Lower leg skin (tissue), 4 donors: ENCODE measurements around the gene SSTR3. TPM values are rescaled to one million over a fixed set of nuclear protein-coding genes. Genes with fewer than 3 reads are reported as not detected.
"Not testable (repeated sequence)": the region's sequence is repeated elsewhere in the genome, so short reads cannot be mapped to it uniquely, and the experiment has no call there.

ENCODE experiments used
- DNase-seq, 2 donors: peaks; one replicate each; pipeline ENCODE4 v3.0.0-alpha.2; 2019; ENCODE audit warnings: low spot score in 2 of 2
- H3K4me3 ChIP-seq: fragments of 200-600 bp; sonication (generic); 2 replicates; pipeline ENCODE4 v1.5.1; 2017; ENCODE audit warnings: mild to moderate bottlenecking, low read depth; ENCODE audit not compliant: poor library complexity, severe bottlenecking
- POLR2A ChIP-seq, 2 donors: fragments of 450-650 bp; IDR thresholded peaks; one replicate each; pipeline ENCODE4 v1.6.1; 2016 to 2017; ENCODE audit warnings: antibody characterized with exemption in 2 of 2, mild to moderate bottlenecking in 1 of 2, moderate library complexity in 1 of 2
- WGBS, 2 donors: methylation state at CpG; one replicate each; pipeline ENCODE4 v1.1.5; 2018; 5-methylcytosine and 5-hydroxymethylcytosine counted together
- intact Hi-C: fragments of 100-400 bp; cut with DNase I; formaldehyde crosslinking; loops from one replicate; pipeline ENCODE4 v1.15.0; 2023; ENCODE audit warnings: low total_unique reads
- total RNA-seq, 4 donors: library from RNA; depleted of rRNA; stranded (reverse); fragments of >200 nt; gene quantifications; one replicate each; pipeline ENCODE4 v1.1.0, GENCODE V29; 2016
- TF ChIP-seq, protein P1 (sequence below), 3 donors: fragments of 450-650 bp; IDR thresholded peaks; one replicate each; pipeline ENCODE4 v1.5.1; 2016; ENCODE audit warnings: antibody characterized with exemption in 3 of 3, mild to moderate bottlenecking in 3 of 3, moderate library complexity in 2 of 3

Gene SSTR3
- total RNA-seq, 4 donors from 2014 or later: not detected

- TF ChIP-seq POLR2A (IDR thresholded peaks at IDR 0.05): no peak
- TF ChIP-seq, protein P1, sequence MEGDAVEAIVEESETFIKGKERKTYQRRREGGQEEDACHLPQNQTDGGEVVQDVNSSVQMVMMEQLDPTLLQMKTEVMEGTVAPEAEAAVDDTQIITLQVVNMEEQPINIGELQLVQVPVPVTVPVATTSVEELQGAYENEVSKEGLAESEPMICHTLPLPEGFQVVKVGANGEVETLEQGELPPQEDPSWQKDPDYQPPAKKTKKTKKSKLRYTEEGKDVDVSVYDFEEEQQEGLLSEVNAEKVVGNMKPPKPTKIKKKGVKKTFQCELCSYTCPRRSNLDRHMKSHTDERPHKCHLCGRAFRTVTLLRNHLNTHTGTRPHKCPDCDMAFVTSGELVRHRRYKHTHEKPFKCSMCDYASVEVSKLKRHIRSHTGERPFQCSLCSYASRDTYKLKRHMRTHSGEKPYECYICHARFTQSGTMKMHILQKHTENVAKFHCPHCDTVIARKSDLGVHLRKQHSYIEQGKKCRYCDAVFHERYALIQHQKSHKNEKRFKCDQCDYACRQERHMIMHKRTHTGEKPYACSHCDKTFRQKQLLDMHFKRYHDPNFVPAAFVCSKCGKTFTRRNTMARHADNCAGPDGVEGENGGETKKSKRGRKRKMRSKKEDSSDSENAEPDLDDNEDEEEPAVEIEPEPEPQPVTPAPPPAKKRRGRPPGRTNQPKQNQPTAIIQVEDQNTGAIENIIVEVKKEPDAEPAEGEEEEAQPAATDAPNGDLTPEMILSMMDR (IDR thresholded peaks at IDR 0.05): no peak
- DNase-seq: no peak
- intact Hi-C loops: no loop called here
- H3K4me3 ChIP-seq: no peak overlapping the region
- 73 to 80% methylated on average over 16 of the region's 16 CpGs for WGBS, 2 donors
Observed at GRCh38 chr22:37234736-37235711, 22.7 kb upstream of the SSTR3 start.

DNA sequence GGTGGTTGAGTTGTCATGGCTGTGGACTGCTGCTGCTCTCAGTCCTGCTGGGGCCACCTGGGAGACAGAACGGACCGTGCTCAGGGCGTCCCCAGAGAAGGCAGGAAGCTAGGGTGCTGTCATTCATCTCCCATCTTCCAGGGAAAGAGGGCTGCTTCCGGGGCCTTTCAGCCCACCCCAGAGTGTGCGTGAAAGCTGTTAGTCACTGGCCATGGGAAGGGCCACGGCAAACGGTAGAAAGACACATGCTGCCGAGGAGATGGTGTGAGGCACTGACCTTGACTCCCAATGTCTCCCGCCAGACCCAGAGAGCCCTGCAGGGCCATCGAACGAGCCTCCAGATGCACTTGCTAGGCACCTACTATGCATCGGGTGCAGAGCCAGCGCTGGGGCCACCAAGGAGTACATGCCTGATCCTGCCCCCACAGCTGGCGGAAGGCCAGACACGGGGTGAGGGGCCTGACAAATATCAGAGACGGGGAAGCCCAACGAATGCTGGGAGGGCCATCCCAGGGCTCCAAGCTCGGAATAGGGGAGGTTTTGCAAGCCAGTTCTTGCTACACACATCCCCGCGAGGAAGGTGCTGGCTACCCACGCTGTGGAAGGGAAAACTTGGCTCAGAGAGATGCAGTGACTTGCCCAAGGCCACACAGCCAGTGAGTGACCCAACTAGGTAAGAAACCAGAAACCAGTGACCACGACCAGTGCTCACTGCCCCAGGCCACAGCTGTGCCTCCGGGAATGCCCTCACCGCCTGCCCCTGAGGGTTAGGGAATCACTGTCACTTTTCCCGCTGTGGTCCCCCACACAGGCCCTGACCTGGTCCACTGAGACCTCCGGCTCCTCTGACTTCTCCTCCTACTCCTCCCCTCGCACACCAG, 21.7 kb upstream of the SSTR3 start:
- WGBS, 2 donors: 43 to 49% methylated on average over 23 to 27 of the region's 27 CpGs
- no peak for DNase-seq
- intact Hi-C loops: no loop called here
- TF ChIP-seq POLR2A (IDR thresholded peaks at IDR 0.05): no peak
- TF ChIP-seq, protein P1 (IDR thresholded peaks at IDR 0.05): no peak
- no peak overlapping the region for H3K4me3 ChIP-seq

DNA sequence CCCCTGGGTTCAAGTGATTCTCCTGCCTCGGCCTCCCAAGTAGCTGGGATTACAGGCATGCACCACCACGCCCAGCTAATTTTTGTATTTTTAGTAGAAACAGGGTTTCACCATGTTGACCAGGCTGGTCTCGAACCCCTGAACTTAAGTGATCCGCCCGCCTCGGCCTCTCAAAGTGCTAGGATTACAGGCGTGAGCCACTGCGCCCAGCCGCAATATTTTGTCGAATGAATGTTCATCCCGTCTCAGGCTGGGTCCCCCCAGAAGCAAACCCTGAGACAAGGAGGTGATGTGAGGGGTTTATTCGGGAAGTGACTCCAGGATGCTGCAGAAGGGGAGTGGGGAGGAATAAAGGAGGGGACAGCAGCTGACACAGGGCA, 21.1 kb upstream of the SSTR3 start:
- DNase-seq, intact Hi-C loops, H3K4me3 ChIP-seq: not testable (repeated sequence)
- WGBS, 2 donors: 87 to 89% methylated on average over 12 of the region's 12 CpGs

DNA sequence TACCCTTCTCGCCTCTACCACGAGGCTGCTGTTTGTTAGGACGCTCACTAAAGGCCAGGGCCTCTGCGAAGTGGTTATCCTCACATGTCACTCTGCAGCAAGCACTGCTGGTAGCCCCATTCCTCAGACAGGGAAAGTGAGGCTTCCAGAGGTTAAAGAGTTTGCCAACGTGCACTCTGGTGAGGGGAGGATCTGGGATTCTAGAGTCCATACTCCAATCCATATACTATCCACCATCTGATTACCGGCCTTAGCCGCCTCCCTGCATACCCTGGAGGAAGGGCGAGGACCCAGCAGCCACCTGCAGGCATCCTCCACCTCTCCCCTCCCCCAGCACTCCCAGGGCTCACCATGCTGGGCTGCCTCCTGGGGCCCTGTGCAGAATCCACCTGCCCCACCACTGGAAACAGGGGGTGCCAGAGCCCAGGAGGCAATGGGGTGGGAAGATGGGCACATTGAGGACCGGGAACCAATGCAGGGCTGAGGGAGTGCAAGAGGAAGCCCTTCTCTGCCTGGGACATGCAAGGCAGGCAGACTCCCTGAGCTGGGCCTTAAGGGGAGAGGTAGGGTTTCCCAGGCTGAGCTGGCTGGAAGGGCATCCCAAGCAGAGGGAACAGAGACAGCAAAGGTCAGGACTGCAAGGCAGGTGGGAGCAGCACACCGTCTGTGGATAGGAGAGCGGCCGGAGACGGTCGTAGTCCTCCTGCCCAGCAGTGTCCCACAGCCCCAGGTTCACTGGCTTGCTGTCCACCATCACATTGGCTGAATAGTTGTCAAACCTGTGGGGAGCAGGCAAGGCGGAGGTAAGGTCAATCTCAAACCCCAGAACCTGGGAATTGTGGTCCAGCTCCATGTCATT, 20.1 kb upstream of the SSTR3 start:
- 79% methylated on average over 13 to 15 of the region's 15 CpGs for WGBS, 2 donors

DNA sequence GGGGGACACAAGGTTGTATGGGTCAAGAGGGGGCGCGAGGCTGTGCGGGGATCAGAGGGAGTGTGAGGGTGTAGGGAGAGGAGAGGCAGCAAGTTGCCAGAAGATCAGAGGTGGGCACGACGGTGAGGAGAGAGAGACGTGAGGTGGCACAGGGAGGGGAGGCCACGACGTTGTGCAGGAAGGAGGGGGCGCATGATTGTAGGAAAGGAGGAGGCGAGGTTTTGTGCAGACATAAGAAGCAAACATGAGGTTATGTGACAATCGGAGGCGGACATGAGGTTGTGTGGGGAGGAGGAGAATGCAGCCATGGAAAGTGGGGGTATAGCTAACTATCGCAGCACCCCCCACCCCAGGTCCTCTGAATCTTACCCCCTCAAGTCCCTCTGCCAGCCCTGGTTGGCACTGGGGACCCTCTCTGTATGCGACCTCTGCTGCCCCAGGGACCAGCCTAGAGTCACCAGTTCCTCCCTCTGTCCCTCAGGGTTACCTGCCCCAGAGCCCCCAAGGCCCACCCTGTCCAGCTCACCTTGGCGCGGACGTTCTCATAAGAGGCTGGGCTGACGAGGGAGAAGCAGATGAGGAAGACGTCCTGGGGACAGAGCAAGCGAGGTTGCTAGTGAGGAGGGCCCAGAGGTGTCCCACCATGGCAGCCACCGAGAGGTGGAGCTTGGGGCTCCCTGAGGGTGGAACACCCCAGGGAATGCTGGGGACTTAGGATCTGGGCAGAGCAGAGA, 19.3 kb upstream of the SSTR3 start:
- intact Hi-C loops: no loop called here
- WGBS, 2 donors: 74 to 76% methylated on average over 21 of the region's 21 CpGs
- H3K4me3 ChIP-seq: no peak overlapping the region
- TF ChIP-seq POLR2A (IDR thresholded peaks at IDR 0.05): no peak
- TF ChIP-seq, protein P1 (IDR thresholded peaks at IDR 0.05): no peak
- DNase-seq: no peak

More for the DNA sequence above, 20.1 kb upstream of the SSTR3 start:
- DNase-seq: no peak
- intact Hi-C loops: no loop called here
- no peak overlapping the region for H3K4me3 ChIP-seq
- no peak for TF ChIP-seq POLR2A (IDR thresholded peaks at IDR 0.05)
- TF ChIP-seq, protein P1 (IDR thresholded peaks at IDR 0.05): no peak
